PC-3 (cell line): ENCODE results near the gene MRC1. TPM values are rescaled to one million over a fixed set of nuclear protein-coding genes. Genes with fewer than 3 reads are reported as not detected.

Source experiments
- ATAC-seq: fragments of 200-7000 bp; cut with Tn5 transposase; 2 replicates; pipeline ENCODE4 v1.9.1; 2020; ENCODE audit warnings: mild to moderate bottlenecking, moderate library complexity
- BruUV-seq: library from RNA; stranded (reverse); fragments of 400-500 nt; replicated peaks from 2 replicates; lab custom pipeline; 2021; lab: Mats Ljungman, UMichigan
- CTCF ChIA-PET: fragments of 300-600 bp; sonication (Branson Sonifier 250); formaldehyde crosslinking; loops from one replicate; lab custom pipeline; 2022; ENCODE audit warnings: antibody characterized with exemption; lab: Charles Lee
- POLR2A ChIA-PET: fragments of 300-600 bp; sonication (Branson Sonifier 250); formaldehyde crosslinking; loops from one replicate; lab custom pipeline; 2022; ENCODE audit warnings: antibody characterized with exemption; ENCODE audit not compliant: unreplicated experiment; lab: Charles Lee
- DNase-seq: peaks from one replicate; pipeline ENCODE4 v3.0.0-alpha.2; 2015
- H2AFZ ChIP-seq: fragments of 300-600 bp; sonication (generic); 2 replicates; pipeline ENCODE4 v1.6.0; 2016; ENCODE audit warnings: antibody characterized with exemption, low read length
- H3F3A ChIP-seq: fragments of 300-600 bp; sonication (generic); one replicate; pipeline ENCODE4 v1.6.0; 2017; ENCODE audit warnings: antibody characterized with exemption, low read length, control low read depth, mild to moderate bottlenecking; ENCODE audit not compliant: unreplicated experiment
- H3K27ac ChIP-seq: fragments of 300-600 bp; sonication (generic); 2 replicates; pipeline ENCODE4 v1.5.1; 2016; ENCODE audit warnings: mild to moderate bottlenecking, low read length
- H3K27me3 ChIP-seq: fragments of 300-600 bp; sonication (generic); 2 replicates; pipeline ENCODE4 v1.6.1; 2016; ENCODE audit warnings: low read length, mixed read lengths
- H3K36me3 ChIP-seq: fragments of 300-600 bp; sonication (generic); 2 replicates; pipeline ENCODE4 v1.6.1; 2016; ENCODE audit warnings: low read depth, mixed run types, low read length, mixed read lengths
- H3K4me1 ChIP-seq: fragments of 300-600 bp; sonication (generic); 2 replicates; pipeline ENCODE4 v1.5.1; 2016; ENCODE audit warnings: low read length; ENCODE audit not compliant: insufficient read depth
- H3K4me2 ChIP-seq: fragments of 300-600 bp; sonication (generic); 2 replicates; pipeline ENCODE4 v1.6.0; 2016; ENCODE audit warnings: low read length
- H3K4me3 ChIP-seq: fragments of 300-600 bp; sonication (generic); 2 replicates; pipeline ENCODE4 v1.5.1; 2016; ENCODE audit warnings: mild to moderate bottlenecking, low read length, mixed read lengths
- H3K79me2 ChIP-seq: fragments of 300-600 bp; sonication (generic); 2 replicates; pipeline ENCODE4 v1.6.1; 2017; ENCODE audit warnings: low read length, mixed read lengths
- H3K9ac ChIP-seq: fragments of 300-600 bp; sonication (generic); 2 replicates; pipeline ENCODE4 v1.6.0; 2016; ENCODE audit warnings: mild to moderate bottlenecking, low read length
- H3K9me2 ChIP-seq: fragments of 300-600 bp; sonication (generic); replicated peaks from 2 replicates; pipeline ENCODE4 v1.6.1; 2016; ENCODE audit warnings: mixed run types, low read length, mixed read lengths
- H3K9me3 ChIP-seq: fragments of 300-600 bp; sonication (generic); 2 replicates; pipeline ENCODE4 v1.6.1; 2016; ENCODE audit warnings: low read length, mixed read lengths
- H4K20me1 ChIP-seq: fragments of 300-600 bp; sonication (generic); 2 replicates; pipeline ENCODE4 v1.6.1; 2016; ENCODE audit warnings: low read length, mixed read lengths
- EZH2 ChIP-seq: fragments of 300-600 bp; sonication (generic); IDR thresholded peaks from one replicate; pipeline ENCODE4 v1.6.1; 2017; ENCODE audit warnings: antibody characterized with exemption, mild to moderate bottlenecking, low read length; ENCODE audit not compliant: unreplicated experiment
- EZH2phosphoT487 ChIP-seq: fragments of 300-600 bp; sonication (generic); IDR thresholded peaks from 2 replicates; pipeline ENCODE4 v1.6.1; 2018; ENCODE audit warnings: mild to moderate bottlenecking, antibody characterized with exemption, low read length, borderline replicate concordance
- intact Hi-C: fragments of 100-400 bp; cut with micrococcal nuclease; formaldehyde crosslinking; loops from 2 replicates; pipeline ENCODE4 v1.9.0; 2023
- microRNA-seq: library from miRNA; unstranded; fragments of <30 nt; microRNA quantifications from one replicate; pipeline ENCODE4 v1.1.0, GENCODE V29; 2020; ENCODE audit not compliant: unreplicated experiment
- total RNA-seq: library from RNA; depleted of rRNA; stranded (reverse); fragments of >200 nt; gene quantifications from 2 replicates; pipeline ENCODE4 v1.2.3, GENCODE V29; 2014; rRNA removed
- TF ChIP-seq, protein P1 (sequence below): fragments of 300-600 bp; sonication (generic); conservative IDR thresholded peaks from 2 replicates; pipeline ENCODE4 v1.5.1; 2017; ENCODE audit warnings: antibody characterized with exemption, low read depth, mild to moderate bottlenecking, low read length

The MRC1 gene
- total RNA-seq, 1 experiment from 2014 or later: not detected

DNA sequence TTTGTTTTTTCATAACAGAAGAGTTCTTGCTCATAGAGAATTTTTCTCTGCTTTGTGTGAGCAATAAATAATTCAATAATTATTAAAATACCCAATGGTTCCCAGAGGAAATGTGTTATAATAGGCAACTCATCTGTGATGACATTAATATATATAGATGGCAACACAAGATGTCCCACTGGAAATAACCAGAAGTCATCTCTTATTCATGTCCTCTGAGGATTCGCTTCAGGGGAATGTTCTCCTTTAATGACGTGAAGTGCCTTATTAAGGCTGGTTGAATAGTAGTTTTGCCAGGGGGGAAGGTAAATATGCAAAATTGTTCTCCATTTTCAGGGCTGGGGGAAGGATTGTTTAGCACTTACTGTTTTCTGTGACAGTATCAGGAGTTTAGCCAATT is 145.7 kb downstream of the MRC1 start:
- TF ChIP-seq EZH2phosphoT487: no peak
- no TSS peak for BruUV-seq
- Histone ChIP-seq H3K27me3 (no peaks in the 10 kb centered on the region), H3K9me3 (no peaks in the 10 kb centered on the region), H3K4me2 (no peak overlapping the region), H3K9ac (no peak overlapping the region), H3K36me3 (no peaks in the 10 kb centered on the region), H2AFZ (no peak overlapping the region), H3F3A (no peaks in the 10 kb centered on the region), H4K20me1 (no peaks in the 10 kb centered on the region), H3K27ac (no peak overlapping the region), H3K4me1 (no peaks in the 10 kb centered on the region), H3K4me3 (no peak overlapping the region), H3K9me2 (no peaks in the 10 kb centered on the region), H3K79me2 (no peaks in the 10 kb centered on the region)
- ATAC-seq (no peak), DNase-seq (no peak)
- ChIA-PET CTCF (no interaction called here), POLR2A (no interaction called here)
- intact Hi-C loops: no loop called here

DNA sequence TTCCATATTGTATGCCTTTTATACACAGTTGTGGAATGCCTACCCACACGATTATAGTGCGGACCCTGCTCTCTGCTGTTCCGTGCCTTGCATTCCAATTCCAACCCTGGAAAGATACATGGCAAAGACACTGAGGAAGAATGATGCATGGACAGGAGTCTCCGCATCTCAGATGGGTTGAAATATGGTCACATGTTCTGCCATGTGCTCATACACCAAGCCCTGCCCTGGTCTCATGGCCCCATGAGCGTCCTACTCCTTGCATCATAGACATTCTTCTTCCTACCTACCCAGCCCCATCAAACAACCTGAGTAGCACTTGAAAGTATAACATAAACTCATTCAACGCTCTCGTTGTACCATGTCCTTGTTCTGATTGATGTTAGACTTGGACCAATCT is 148.9 kb downstream of the MRC1 start:
- no peak overlapping the region for H3K27ac ChIP-seq
- ChIA-PET CTCF (no interaction called here), POLR2A (no interaction called here)
- ATAC-seq: no peak
- H3K36me3 ChIP-seq: no peaks in the 10 kb centered on the region
- intact Hi-C loops: no loop called here
- H3K4me3 ChIP-seq: no peak overlapping the region
- no peak overlapping the region for H3K4me2 ChIP-seq
- no peaks in the 10 kb centered on the region for H3K9me2 ChIP-seq
- H2AFZ ChIP-seq: no peak overlapping the region
- H3K9me3 ChIP-seq: no peaks in the 10 kb centered on the region
- no TSS peak for BruUV-seq
- H4K20me1 ChIP-seq: no peaks in the 10 kb centered on the region
- H3K79me2 ChIP-seq: no peaks in the 10 kb centered on the region
- H3K4me1 ChIP-seq: peaks cover 11% of the 10 kb centered on the region
- TF ChIP-seq EZH2 (no peak), EZH2phosphoT487 (no peak)
- TF ChIP-seq, protein P1, sequence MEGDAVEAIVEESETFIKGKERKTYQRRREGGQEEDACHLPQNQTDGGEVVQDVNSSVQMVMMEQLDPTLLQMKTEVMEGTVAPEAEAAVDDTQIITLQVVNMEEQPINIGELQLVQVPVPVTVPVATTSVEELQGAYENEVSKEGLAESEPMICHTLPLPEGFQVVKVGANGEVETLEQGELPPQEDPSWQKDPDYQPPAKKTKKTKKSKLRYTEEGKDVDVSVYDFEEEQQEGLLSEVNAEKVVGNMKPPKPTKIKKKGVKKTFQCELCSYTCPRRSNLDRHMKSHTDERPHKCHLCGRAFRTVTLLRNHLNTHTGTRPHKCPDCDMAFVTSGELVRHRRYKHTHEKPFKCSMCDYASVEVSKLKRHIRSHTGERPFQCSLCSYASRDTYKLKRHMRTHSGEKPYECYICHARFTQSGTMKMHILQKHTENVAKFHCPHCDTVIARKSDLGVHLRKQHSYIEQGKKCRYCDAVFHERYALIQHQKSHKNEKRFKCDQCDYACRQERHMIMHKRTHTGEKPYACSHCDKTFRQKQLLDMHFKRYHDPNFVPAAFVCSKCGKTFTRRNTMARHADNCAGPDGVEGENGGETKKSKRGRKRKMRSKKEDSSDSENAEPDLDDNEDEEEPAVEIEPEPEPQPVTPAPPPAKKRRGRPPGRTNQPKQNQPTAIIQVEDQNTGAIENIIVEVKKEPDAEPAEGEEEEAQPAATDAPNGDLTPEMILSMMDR: no peak
- H3F3A ChIP-seq: no peaks in the 10 kb centered on the region
- DNase-seq: no peak
- H3K9ac ChIP-seq: no peak overlapping the region
- H3K27me3 ChIP-seq: no peaks in the 10 kb centered on the region

DNA sequence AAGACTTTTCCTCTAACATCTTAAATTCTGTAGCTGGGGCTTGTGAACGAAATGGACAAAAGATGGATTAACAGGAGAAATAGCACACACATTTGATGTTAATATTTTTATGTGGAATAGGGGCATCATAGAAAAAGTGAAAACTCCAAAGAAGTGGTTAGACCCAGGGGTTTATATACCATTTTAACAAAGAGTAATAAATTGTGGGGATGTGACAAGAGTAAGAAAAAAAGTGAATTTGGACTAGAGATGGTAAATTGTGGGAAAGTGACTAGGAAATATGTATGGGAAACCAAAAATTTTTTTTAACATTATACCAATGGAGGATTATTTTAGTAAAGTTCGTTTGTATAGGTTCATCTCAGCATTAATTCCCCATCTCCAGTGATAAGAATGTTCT is 150.7 kb downstream of the MRC1 start:
- no TSS peak for BruUV-seq
- TF ChIP-seq, protein P1: no peak
- TF ChIP-seq EZH2phosphoT487: no peak
- TF ChIP-seq EZH2: no peak
- H3K27ac ChIP-seq: no peak overlapping the region
- DNase-seq (no peak), ATAC-seq (no peak)
- H3K4me3 ChIP-seq: no peak overlapping the region
- H3K4me1 ChIP-seq: peaks cover 11% of the 10 kb centered on the region
- H4K20me1 ChIP-seq: no peaks in the 10 kb centered on the region
- H3K9me3 ChIP-seq: no peaks in the 10 kb centered on the region
- H3K4me2 ChIP-seq: no peak overlapping the region
- intact Hi-C loops: no loop called here
- H3K36me3 ChIP-seq: no peaks in the 10 kb centered on the region
- ChIA-PET CTCF (no interaction called here), POLR2A (no interaction called here)
- no peak overlapping the region for H3K9ac ChIP-seq
- no peaks in the 10 kb centered on the region for H3F3A ChIP-seq
- no peak overlapping the region for H2AFZ ChIP-seq
- no peaks in the 10 kb centered on the region for H3K79me2 ChIP-seq
- no peaks in the 10 kb centered on the region for H3K27me3 ChIP-seq
- no peaks in the 10 kb centered on the region for H3K9me2 ChIP-seq

Small RNA genes within 50 kb of the gene (microRNA-seq; reads per million reads assigned to microRNA genes)
- not detected for gene MIR511

Other genes with a start within 250 kb of the MRC1 start
- gene HACD1, start 192.0 kb upstream of the MRC1 start, total RNA-seq: 14.9 and 15.3 TPM in 2 replicates
- 7.8 and 9.5 TPM in 2 replicates for gene STAM, start 165.2 kb upstream of the MRC1 start, total RNA-seq
- 0.04 TPM in 1 of 2 replicates, not detected in the other for gene TMEM236, start 57.1 kb upstream of the MRC1 start, total RNA-seq
- gene SLC39A12, start 142.6 kb downstream of the MRC1 start, total RNA-seq: not detected in 2 replicates